Measurements from ENCODE around the gene SMYD3. TPM values are rescaled to one million over a fixed set of nuclear protein-coding genes. Genes with fewer than 3 reads are reported as not detected.
A peak's percentile ranks its signal among the peaks of the same experiment; 100 is the strongest.

Gene SMYD3
- total and polyA plus RNA-seq, 9 of the 15 experiments (the other 6 are each of a cell fraction or from before 2014, with no cell fraction given) = 128 to 440 (median 197) TPM

DNA sequence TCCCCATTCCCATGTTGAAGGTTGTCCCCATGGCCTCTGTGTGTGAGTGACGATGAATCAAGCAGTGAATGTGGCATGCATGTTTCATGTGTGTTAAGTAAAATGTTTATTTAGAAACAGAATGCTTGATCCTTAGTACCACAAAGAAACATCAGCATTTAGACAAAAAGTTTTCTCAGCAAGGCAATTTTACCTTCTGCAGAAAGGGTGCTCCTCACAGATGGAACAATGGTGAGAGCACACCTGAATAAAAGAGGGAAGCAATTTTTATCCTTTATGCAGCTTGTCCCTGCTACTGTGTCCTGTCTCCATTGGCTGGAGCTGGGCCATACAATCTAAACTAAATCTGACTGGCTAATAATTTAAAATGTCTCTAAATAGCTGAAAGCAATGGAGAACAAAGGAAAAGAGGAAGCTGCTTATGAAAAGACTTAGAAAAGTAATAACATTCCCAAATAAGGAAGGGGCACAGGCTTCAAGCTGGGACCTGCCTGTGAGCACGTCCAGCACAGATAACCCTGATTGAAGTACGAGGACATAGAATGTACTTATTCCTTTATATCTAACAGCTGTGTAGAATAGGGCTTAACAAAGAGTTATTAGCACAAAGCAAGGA, 8.4 kb upstream of the SMYD3 start (continued):
- no peak for TF ChIP-seq KDM4B (IDR thresholded peaks at IDR 0.05; ENCODE audit: borderline replicate concordance in 2 of 2, low read depth in 1 of 2)
- no peak for TF ChIP-seq MCM2 (IDR thresholded peaks at IDR 0.05; ENCODE audit: low read depth)
- TF ChIP-seq NFXL1 (CRISPR knock-in tag; IDR thresholded peaks at IDR 0.05) = no peak
- peak; percentile 15; the same call in 1 of the 2 replicates for TF ChIP-seq CXXC5 (CRISPR knock-in tag; IDR thresholded peaks at IDR 0.05)
- TF ChIP-seq ZNF583 (CRISPR knock-in tag; IDR thresholded peaks at IDR 0.05) = no peak
- TF ChIP-seq POLR2AphosphoS5 (IDR thresholded peaks at IDR 0.05; ENCODE audit: control insufficient read depth, insufficient read depth, low read depth, low read length) = no peak
- TF ChIP-seq, protein P1, sequence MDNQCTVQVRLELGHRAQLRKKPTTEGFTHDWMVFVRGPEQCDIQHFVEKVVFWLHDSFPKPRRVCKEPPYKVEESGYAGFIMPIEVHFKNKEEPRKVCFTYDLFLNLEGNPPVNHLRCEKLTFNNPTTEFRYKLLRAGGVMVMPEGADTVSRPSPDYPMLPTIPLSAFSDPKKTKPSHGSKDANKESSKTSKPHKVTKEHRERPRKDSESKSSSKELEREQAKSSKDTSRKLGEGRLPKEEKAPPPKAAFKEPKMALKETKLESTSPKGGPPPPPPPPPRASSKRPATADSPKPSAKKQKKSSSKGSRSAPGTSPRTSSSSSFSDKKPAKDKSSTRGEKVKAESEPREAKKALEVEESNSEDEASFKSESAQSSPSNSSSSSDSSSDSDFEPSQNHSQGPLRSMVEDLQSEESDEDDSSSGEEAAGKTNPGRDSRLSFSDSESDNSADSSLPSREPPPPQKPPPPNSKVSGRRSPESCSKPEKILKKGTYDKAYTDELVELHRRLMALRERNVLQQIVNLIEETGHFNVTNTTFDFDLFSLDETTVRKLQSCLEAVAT (IDR thresholded peaks at IDR 0.05) = peak; percentile 40 to 54; a peak in 1 of 4 replicates
- TF ChIP-seq XRCC3 (IDR thresholded peaks at IDR 0.05) = peak; percentile 100
- TF ChIP-seq, protein P2, sequence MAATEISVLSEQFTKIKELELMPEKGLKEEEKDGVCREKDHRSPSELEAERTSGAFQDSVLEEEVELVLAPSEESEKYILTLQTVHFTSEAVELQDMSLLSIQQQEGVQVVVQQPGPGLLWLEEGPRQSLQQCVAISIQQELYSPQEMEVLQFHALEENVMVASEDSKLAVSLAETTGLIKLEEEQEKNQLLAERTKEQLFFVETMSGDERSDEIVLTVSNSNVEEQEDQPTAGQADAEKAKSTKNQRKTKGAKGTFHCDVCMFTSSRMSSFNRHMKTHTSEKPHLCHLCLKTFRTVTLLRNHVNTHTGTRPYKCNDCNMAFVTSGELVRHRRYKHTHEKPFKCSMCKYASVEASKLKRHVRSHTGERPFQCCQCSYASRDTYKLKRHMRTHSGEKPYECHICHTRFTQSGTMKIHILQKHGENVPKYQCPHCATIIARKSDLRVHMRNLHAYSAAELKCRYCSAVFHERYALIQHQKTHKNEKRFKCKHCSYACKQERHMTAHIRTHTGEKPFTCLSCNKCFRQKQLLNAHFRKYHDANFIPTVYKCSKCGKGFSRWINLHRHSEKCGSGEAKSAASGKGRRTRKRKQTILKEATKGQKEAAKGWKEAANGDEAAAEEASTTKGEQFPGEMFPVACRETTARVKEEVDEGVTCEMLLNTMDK (IDR thresholded peaks at IDR 0.05; ENCODE audit: borderline replicate concordance, insufficient read depth, low read depth, low read length, poor library complexity, severe bottlenecking) = no peak
- no peak for TF ChIP-seq GTF2F1 (IDR thresholded peaks at IDR 0.05; ENCODE audit: low read depth, low read length)
- TF ChIP-seq MCM5 (IDR thresholded peaks at IDR 0.05; ENCODE audit: low read depth) = no peak
- no peak for TF ChIP-seq HMG20A (CRISPR knock-in tag; conservative IDR thresholded peaks at IDR 0.05)
- TF ChIP-seq, protein P3, sequence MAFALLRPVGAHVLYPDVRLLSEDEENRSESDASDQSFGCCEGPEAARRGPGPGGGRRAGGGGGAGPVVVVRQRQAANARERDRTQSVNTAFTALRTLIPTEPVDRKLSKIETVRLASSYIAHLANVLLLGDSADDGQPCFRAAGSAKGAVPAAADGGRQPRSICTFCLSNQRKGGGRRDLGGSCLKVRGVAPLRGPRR (CRISPR knock-in tag; IDR thresholded peaks at IDR 0.05) = no peak
- TF ChIP-seq, protein P4, sequence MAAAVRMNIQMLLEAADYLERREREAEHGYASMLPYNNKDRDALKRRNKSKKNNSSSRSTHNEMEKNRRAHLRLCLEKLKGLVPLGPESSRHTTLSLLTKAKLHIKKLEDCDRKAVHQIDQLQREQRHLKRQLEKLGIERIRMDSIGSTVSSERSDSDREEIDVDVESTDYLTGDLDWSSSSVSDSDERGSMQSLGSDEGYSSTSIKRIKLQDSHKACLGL (CRISPR knock-in tag; IDR thresholded peaks at IDR 0.05; ENCODE audit: borderline replicate concordance, poor library complexity, severe bottlenecking) = no peak
- 0 out of 2 replicates have a peak, but pooled peaks have one; percentile 51 for TF ChIP-seq MIER1 (IDR thresholded peaks at IDR 0.05; ENCODE audit: low read depth)
- peak; percentile 47 to 91; a peak in 2 of 4 replicates for TF ChIP-seq TRIM24 (IDR thresholded peaks at IDR 0.05)

Data from K562 (cell line).